ENCODE data around the gene VRK1.

Gene VRK1

GRCh38 chr14:96839251-96839650 is 42.1 kb downstream of the VRK1 start:
- no peak overlapping the region for H3K27ac ChIP-seq (ENCODE audit: low read length)
- DNase-seq (no peak), ATAC-seq (ENCODE audit: insufficient read depth, low read depth) (no peak)
- no peaks in the 10 kb centered on the region for H3K27me3 ChIP-seq (ENCODE audit: insufficient read depth, low read length, poor library complexity)
- TF ChIP-seq CTCF (IDR thresholded peaks at IDR 0.05; ENCODE audit: borderline replicate concordance, extremely low read depth, low read length, poor library complexity, severe bottlenecking): no peak
- no peak for TF ChIP-seq EZH2 (IDR thresholded peaks at IDR 0.05; ENCODE audit: borderline replicate concordance, low read depth, low read length, severe bottlenecking)
- no peaks in the 10 kb centered on the region for H3K9me3 ChIP-seq (ENCODE audit: insufficient read depth, low read length, severe bottlenecking)
- peaks cover 91% of the 10 kb centered on the region for H3K36me3 ChIP-seq (ENCODE audit: insufficient read depth, low read length)
- H3K4me1 ChIP-seq (ENCODE audit: insufficient read depth, low read length): no peaks in the 10 kb centered on the region
- H3K4me2 ChIP-seq (ENCODE audit: insufficient read depth, low read length): no peak overlapping the region
- no peak overlapping the region for H3K4me3 ChIP-seq (ENCODE audit: low read depth in 1 of 2, low read length in 2 of 2)
- no peak overlapping the region for H3K9ac ChIP-seq (ENCODE audit: low read depth, low read length)
- peaks cover 88% of the 10 kb centered on the region for H3K79me2 ChIP-seq (ENCODE audit: insufficient read depth, low read length)
- no peak overlapping the region for H2AFZ ChIP-seq (ENCODE audit: low read depth, low read length)
- H4K20me1 ChIP-seq (ENCODE audit: insufficient read depth, low read length): peaks cover 27% of the 10 kb centered on the region; the same call in 1 of the 2 replicates

- Histone ChIP-seq H4K20me1 (ENCODE audit: insufficient read depth, low read length) (peaks cover 4% of the 10 kb centered on the region; the same call in 1 of the 2 replicates), H3K9ac (ENCODE audit: low read depth, low read length) (no peak overlapping the region), H3K79me2 (ENCODE audit: insufficient read depth, low read length) (peaks cover 84% of the 10 kb centered on the region), H3K9me3 (ENCODE audit: insufficient read depth, low read length, severe bottlenecking) (no peaks in the 10 kb centered on the region), H3K4me2 (ENCODE audit: insufficient read depth, low read length) (no peak overlapping the region), H3K36me3 (ENCODE audit: insufficient read depth, low read length) (peaks cover 84% of the 10 kb centered on the region), H3K4me3 (ENCODE audit: low read depth in 1 of 2, low read length in 2 of 2) (no peak overlapping the region), H3K27ac (ENCODE audit: low read length) (no peak overlapping the region), H3K4me1 (ENCODE audit: insufficient read depth, low read length) (no peaks in the 10 kb centered on the region), H3K27me3 (ENCODE audit: insufficient read depth, low read length, poor library complexity) (no peaks in the 10 kb centered on the region), H2AFZ (ENCODE audit: low read depth, low read length) (no peak overlapping the region)
- TF ChIP-seq CTCF (IDR thresholded peaks at IDR 0.05; ENCODE audit: borderline replicate concordance, extremely low read depth, low read length, poor library complexity, severe bottlenecking) (no peak), EZH2 (IDR thresholded peaks at IDR 0.05; ENCODE audit: borderline replicate concordance, low read depth, low read length, severe bottlenecking) (no peak)
- ATAC-seq (ENCODE audit: insufficient read depth, low read depth): no peak
- DNase-seq: no peak
These were observed 46.0 kb downstream of the VRK1 start for GRCh38 chr14:96843137-96843536.

GRCh38 chr14:96844857-96845570 is 47.8 kb downstream of the VRK1 start:
- Histone ChIP-seq H3K36me3 (ENCODE audit: insufficient read depth, low read length) (peaks cover 84% of the 10 kb centered on the region), H2AFZ (ENCODE audit: low read depth, low read length) (no peak overlapping the region)
- ATAC-seq (ENCODE audit: insufficient read depth, low read depth): no peak

More at GRCh38 chr14:96844857-96845570, 47.8 kb downstream of the VRK1 start:
- Histone ChIP-seq H3K4me2 (ENCODE audit: insufficient read depth, low read length) (no peak overlapping the region), H3K27me3 (ENCODE audit: insufficient read depth, low read length, poor library complexity) (no peaks in the 10 kb centered on the region), H3K27ac (ENCODE audit: low read length) (no peak overlapping the region), H3K4me1 (ENCODE audit: insufficient read depth, low read length) (no peaks in the 10 kb centered on the region), H3K4me3 (ENCODE audit: low read depth in 1 of 2, low read length in 2 of 2) (no peak overlapping the region), H3K9me3 (ENCODE audit: insufficient read depth, low read length, severe bottlenecking) (no peaks in the 10 kb centered on the region), H3K9ac (ENCODE audit: low read depth, low read length) (no peak overlapping the region), H4K20me1 (ENCODE audit: insufficient read depth, low read length) (peaks cover 4% of the 10 kb centered on the region; the same call in 1 of the 2 replicates), H3K79me2 (ENCODE audit: insufficient read depth, low read length) (peaks cover 69% of the 10 kb centered on the region)
- no peak for DNase-seq
- TF ChIP-seq EZH2 (IDR thresholded peaks at IDR 0.05; ENCODE audit: borderline replicate concordance, low read depth, low read length, severe bottlenecking): no peak
- no peak for TF ChIP-seq CTCF (IDR thresholded peaks at IDR 0.05; ENCODE audit: borderline replicate concordance, extremely low read depth, low read length, poor library complexity, severe bottlenecking)

Measured in DND-41 (cell line).